T follicular helper cell (primary cell): Measurements from ENCODE around the gene ANKRD55.
"Not testable (repeated sequence)": the region's sequence is repeated elsewhere in the genome, so short reads cannot be mapped to it uniquely, and the experiment has no call there.

ENCODE experiments used
- DNase-seq: peaks from one replicate; pipeline ENCODE4 v3.0.0-alpha.2; 2020; ENCODE audit warnings: low read depth
- total RNA-seq, 2 experiments: gene quantifications; one replicate each; lab custom pipeline; 2026; lab: John Stamatoyannopoulos, UW

The ANKRD55 gene
- 0.39 to 2.7 reads per million in 2 experiments for total RNA-seq

DNA sequence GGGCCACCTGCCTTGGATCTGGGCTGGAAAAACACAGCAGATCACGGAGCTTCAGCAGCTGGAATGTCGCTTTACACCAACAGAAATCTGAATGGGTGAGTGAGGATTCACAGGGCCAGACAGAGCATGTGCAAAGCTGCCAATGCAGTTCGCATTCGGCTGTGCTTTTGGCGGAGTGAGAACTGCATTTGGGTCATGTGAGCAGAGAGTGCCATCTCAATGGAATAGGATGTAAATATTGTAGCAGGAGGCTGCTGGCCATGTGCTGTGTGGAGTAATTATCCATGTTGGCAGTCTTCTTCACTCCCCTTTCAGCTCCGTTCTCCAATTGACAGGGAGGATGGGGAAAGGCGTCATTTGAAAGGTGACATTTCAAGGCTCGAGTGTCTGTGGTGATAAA is at the start of gene ANKRD55:
TSS of gene ANKRD55 (minus strand) at position 101 of the 400 bp plus-strand sequence. CDS start 417 bp downstream, outside the sequence.
- DNase-seq: no peak

- no peak for DNase-seq
Observed at GRCh38 chr5:56282216-56282615, 49.1 kb upstream of the ANKRD55 start.

DNA sequence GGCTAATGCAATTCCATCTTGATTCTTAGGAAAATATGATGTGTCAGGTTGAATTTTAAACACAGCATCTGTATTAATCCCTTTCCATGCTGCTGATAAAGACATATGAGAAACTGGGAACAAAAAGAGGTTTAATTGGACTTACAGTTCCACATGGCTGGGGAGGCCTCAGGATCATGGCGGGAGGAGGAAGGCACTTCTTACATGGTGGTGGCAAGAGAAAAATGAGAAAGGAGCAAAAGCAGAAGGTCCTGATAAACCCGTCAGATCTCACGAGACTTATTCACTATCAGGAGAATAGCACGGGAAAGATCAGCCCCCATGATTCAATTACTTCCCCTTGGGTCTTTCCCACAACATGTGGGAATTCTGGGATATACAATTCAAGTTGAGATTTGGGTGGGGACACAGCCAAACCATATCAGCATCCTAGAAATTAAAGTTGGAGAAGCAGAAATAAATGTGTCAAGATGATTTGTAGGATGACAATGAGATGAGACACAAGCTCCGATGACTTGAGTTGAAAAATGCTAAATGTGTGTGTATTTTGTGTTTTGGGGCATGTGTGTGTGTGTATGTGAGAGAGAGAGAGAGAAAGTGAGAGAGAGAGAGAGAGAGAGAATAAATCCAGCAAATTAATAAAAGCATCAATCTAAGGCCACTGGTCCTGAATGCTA is 48.5 kb upstream of the ANKRD55 start:
- DNase-seq: no peak

GRCh38 chr5:56279979-56280378 is 46.8 kb upstream of the ANKRD55 start:
- DNase-seq: no peak

DNA sequence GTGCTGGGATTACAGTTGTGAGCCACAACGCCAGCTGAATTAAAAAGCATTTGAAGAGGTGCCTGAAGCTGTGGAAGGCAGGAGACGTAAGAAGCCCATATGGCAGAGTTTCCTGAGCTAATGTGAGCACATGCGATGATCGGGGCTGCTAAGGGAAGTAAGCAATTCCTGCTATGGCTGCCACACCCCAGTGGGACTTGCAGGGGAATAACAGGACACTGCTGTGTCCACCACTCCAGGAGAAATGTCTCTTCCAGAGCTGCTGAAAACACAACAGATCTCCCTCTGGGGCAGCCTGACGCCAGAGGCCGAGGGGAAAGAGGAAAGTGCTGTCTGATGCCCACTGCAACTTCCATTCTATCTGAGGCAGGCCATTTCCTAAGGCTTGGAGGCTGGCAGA is 46.2 kb upstream of the ANKRD55 start:
- no peak for DNase-seq

GRCh38 chr5:56278335-56278753 is 45.2 kb upstream of the ANKRD55 start:
- DNase-seq: no peak

- no peak for DNase-seq
Observed at GRCh38 chr5:56277573-56277972, 44.4 kb upstream of the ANKRD55 start.

GRCh38 chr5:56273376-56273955 is 40.3 kb upstream of the ANKRD55 start:
- DNase-seq: no peak

DNA sequence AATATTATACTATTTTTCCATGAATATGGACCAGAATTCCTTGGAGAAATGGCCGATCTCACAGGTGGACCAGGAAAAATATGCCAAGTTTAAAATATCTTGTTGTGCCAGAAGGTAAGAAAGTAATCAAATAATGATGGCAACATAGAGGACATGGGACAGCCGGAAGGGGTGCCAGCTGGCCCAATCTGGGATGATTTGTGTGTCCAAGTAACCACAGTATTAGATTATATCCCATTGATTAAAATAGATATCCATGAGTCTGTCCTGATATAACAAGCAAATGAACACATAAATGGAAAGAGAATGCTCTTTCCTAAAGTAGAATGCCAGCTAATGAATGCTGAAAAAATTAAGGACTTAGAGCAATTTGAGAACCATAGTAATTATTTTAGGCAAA is 39.6 kb upstream of the ANKRD55 start:
- DNase-seq: no peak

DNA sequence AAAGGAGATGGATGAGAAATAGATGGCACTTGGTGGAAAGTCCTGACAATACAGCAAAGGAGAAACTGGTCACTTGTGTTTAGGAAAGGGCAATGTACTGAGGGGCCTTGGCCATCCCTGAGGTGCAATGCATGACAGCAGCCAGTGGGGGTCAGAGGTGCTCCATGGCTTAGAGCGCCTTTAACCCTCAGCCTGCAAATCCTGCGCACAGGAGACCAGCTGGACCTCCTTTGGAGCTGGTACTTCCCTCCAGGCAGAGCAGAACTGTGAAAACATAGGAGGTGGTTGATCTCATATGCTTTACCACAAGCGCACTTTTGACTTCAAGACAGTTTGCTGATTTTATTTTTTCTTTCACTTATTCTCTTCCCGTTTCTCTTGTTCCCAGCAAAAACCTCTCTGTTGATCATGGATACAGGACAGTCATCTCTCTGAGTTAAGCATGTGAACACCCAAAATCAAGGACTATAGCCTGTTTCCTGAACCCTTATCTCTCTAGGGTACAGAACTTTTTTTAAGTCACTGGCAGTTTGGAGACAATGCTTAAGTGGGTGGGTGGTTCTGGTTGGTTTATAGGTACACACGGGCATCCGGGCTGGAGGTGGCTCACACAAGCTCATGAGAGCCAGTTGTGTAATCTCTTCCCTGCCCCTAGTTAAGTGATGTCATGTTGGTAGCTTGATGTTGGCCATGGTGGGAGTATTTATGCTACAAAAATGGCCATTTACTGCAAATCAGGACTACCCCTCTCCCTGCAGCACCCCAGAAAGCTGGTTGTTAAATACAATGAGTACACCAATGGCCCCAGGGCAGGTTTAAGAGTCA is 37.6 kb upstream of the ANKRD55 start:
- peak; percentile 56 for DNase-seq

GRCh38 chr5:56270058-56270457 is 36.9 kb upstream of the ANKRD55 start:
- DNase-seq: no peak

GRCh38 chr5:56269216-56269927 is 36.2 kb upstream of the ANKRD55 start:
- no peak for DNase-seq

- DNase-seq: not testable (repeated sequence)
Observed at GRCh38 chr5:56268707-56269106, 35.6 kb upstream of the ANKRD55 start.

DNA sequence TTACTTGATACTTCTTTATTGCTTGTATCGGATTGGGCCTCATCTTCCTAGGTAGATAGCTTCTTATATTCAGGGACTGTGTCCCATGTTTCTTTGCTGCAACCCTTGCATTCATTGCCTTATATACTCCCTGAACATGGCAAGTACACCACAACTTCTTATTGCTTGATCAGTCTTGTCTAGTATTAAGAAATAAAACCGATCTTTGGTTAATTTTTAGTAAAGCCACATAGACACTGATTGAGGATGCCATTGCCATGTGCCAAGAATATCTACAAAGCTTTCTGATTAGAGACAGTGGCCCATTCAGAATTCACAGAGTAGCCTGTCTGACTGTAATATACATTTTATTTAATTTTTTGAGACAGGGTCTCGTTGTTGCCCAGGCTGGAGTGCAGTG is 34.7 kb upstream of the ANKRD55 start:
- DNase-seq: no peak

- DNase-seq: no peak
Observed at GRCh38 chr5:56264417-56265025, 31.4 kb upstream of the ANKRD55 start.

DNA sequence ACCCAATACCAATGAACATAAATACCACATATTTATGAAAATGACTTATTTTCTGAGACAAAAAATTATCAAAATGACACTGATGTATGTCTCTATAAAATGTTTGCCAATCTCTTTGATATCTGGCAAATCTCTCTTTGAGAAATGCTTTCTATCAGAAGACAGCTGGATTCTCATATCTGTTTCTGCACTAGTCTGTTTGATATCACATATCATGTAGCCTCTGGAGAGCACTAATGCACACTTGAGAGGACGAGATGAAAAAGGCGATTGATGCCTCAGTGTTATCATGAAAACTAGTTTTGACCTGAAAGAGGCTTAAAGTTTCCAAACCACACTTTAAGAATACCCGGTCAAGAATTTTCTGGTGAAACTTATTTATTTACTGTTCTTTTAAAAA is 29.1 kb upstream of the ANKRD55 start:
- DNase-seq: no peak

DNA sequence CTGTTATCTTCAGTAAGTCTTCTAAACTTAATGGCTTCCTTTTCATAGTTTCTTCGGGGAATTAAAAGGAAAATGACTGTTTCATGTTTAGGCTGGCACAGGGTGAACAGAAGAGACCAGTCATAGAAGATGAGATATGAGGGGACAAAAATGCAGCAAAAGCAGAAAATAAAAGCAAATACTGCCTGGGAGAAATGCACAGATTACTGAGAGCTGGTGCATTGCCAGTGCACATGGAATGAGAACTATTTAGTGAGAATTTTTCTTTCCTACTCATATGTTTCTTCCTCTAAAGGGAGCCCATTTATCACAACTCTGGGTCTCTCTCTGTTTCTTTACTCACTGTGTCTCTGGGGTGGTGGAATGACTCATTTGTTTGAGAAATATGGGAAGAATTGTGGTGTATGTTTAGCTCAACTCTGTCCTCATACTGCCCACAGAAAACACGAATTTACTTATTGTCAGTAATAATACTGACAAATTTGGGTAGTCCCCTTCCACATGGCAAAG is 25.9 kb upstream of the ANKRD55 start:
- DNase-seq: no peak

GRCh38 chr5:56257763-56258529 is 24.8 kb upstream of the ANKRD55 start:
- not testable (repeated sequence) for DNase-seq

DNA sequence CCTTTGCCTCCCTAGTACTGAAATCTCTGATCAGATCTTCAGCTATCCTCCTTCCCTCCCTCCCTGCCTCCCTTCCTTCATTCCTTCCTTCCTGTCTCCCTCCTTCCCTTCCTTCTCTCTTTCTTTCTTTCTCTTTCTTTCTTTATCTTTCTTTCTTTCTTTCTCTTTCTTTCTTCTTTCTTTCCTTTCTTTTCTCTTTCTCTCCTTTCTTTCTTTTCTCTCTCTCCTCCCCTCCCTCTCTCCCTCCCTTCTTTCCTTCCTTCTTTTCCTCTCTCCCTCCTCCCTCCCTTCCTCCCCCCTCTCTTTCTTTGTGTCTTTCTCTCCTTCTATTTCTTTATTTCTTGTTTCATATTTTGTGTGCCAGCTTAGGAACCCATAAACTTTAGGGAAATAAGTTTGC is 23.9 kb upstream of the ANKRD55 start:
- no peak for DNase-seq

- no peak for DNase-seq
Observed at GRCh38 chr5:56255502-56255901, 22.4 kb upstream of the ANKRD55 start.

GRCh38 chr5:56253924-56254323 is 20.8 kb upstream of the ANKRD55 start:
- no peak for DNase-seq
